Caco-2 (cell line): ENCODE results near the gene CAPZB. TPM values are rescaled to one million over a fixed set of nuclear protein-coding genes. Genes with fewer than 3 reads are reported as not detected.
A peak's percentile ranks its signal among the peaks of the same experiment; 100 is the strongest.

Experiments used
- BruUV-seq: library from RNA; stranded (reverse); fragments of 400-500 nt; replicated peaks from 2 replicates; lab custom pipeline; 2021; lab: Mats Ljungman, UMichigan
- CTCF ChIA-PET: fragments of 300-600 bp; sonication (Branson Sonifier 250); formaldehyde crosslinking; loops from one replicate; lab custom pipeline; 2022; ENCODE audit warnings: antibody characterized with exemption; lab: Charles Lee
- POLR2A ChIA-PET: fragments of 300-600 bp; sonication (Branson Sonifier 250); formaldehyde crosslinking; loops from one replicate; lab custom pipeline; 2022; ENCODE audit warnings: antibody characterized with exemption; lab: Charles Lee
- DNase-seq, 2 experiments: peaks; one replicate each; pipeline versions ENCODE4 v3.0.0 to v3.0.0-alpha.2; 2020 to 2022
- H3K27me3 ChIP-seq: replicated peaks from 2 replicates; pipeline ENCODE4 v1.6.0; 2011; ENCODE audit warnings: low read length; ENCODE audit not compliant: control insufficient read depth, insufficient read depth
- H3K36me3 ChIP-seq: 2 replicates; pipeline ENCODE4 v1.5.1; 2011; ENCODE audit warnings: low read length; ENCODE audit not compliant: control insufficient read depth, insufficient read depth
- H3K4me1 ChIP-seq: fragments of 250-450 bp; sonication (Bioruptor Pico); 2 replicates; pipeline ENCODE4 v1.5.1; 2020; ENCODE audit warnings: mild to moderate bottlenecking
- H3K4me3 ChIP-seq: 2 replicates; pipeline ENCODE4 v1.5.1; 2011; ENCODE audit warnings: low read depth, mild to moderate bottlenecking, control low read depth, low read length
- H3K9me3 ChIP-seq: fragments of 250-450 bp; sonication (Bioruptor Pico); 2 replicates; pipeline ENCODE4 v1.5.1; 2020; ENCODE audit warnings: mild to moderate bottlenecking, moderate library complexity
- H3K27ac Mint-ChIP-seq: one replicate; pipeline ENCODE4 v1.8.0; 2022; ENCODE audit warnings: mixed read lengths; ENCODE audit not compliant: unreplicated experiment
- H3K27me3 Mint-ChIP-seq: one replicate; pipeline ENCODE4 v1.8.0; 2022; ENCODE audit warnings: mixed read lengths; ENCODE audit not compliant: insufficient read depth, unreplicated experiment
- H3K36me3 Mint-ChIP-seq: one replicate; pipeline ENCODE4 v1.8.0; 2022; ENCODE audit warnings: mild to moderate bottlenecking, mixed read lengths; ENCODE audit not compliant: insufficient read depth, unreplicated experiment
- H3K4me1 Mint-ChIP-seq: one replicate; pipeline ENCODE4 v1.8.0; 2022; ENCODE audit warnings: low read depth, mixed read lengths; ENCODE audit not compliant: unreplicated experiment
- H3K4me3 Mint-ChIP-seq: one replicate; pipeline ENCODE4 v1.8.0; 2022; ENCODE audit warnings: mild to moderate bottlenecking, moderate library complexity, mixed read lengths; ENCODE audit not compliant: unreplicated experiment
- H3K9me3 Mint-ChIP-seq: one replicate; pipeline ENCODE4 v1.8.0; 2022; ENCODE audit warnings: mixed read lengths; ENCODE audit not compliant: unreplicated experiment
- CTCF ChIP-seq, 2 experiments: fragments of 200-600 bp in 1 of 2; IDR thresholded peaks; 1 replicate in 1 of 2; 2 replicates in 1 of 2; pipeline versions ENCODE4 v1.5.1 to v1.8.0; 2011 to 2022; ENCODE audit warnings: antibody characterized with exemption in 1 of 2, control low read depth in 1 of 2, inconsistent platforms in 1 of 2, low read depth in 1 of 2, low read length in 1 of 2, mild to moderate bottlenecking in 1 of 2, moderate library complexity in 1 of 2; ENCODE audit not compliant: insufficient read depth in 1 of 2, severe bottlenecking in 1 of 2, unreplicated experiment in 1 of 2
- intact Hi-C: fragments of 100-400 bp; cut with micrococcal nuclease; formaldehyde crosslinking; loops from one replicate; pipeline ENCODE4 v1.10.0; 2022; ENCODE audit not compliant: unreplicated experiment
- total RNA-seq: library from RNA; stranded (reverse); gene quantifications from 2 replicates; pipeline ENCODE4 v1.2.3, GENCODE V29; 2022

CAPZB gene
- total RNA-seq, 1 experiment from 2014 or later: 205 TPM

DNA sequence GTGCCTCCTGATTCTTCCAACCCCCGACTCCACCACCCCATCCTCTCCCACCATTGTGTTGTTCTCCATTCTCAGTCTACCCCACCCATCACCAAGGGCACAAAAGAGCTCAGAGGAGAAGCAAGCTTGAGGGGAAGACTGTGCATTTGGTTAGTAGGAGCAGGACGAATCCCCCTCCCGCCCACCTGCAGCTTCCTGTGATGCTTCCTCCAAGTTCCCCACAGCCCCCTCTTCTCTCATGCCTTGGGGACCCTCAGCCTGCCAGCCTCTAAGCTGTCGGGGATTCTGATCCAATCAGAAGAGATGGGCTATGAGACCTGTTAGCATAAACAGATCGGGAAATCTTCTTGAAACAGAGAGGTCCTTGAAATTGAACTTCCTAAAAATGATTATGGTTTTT, 22.2 kb upstream of the CAPZB start:
- TF ChIP-seq CTCF (IDR thresholded peaks at IDR 0.05; ENCODE audit: insufficient read depth in 1 of 2, low read depth in 1 of 2, low read length in 1 of 2, severe bottlenecking in 1 of 2, unreplicated experiment in 1 of 2): no peak
- peaks cover 15% of the 10 kb centered on the region for H3K4me1 ChIP-seq
- ChIA-PET CTCF (no interaction called here), POLR2A (no interaction called here)
- no peaks in the 10 kb centered on the region for H3K27me3 Mint-ChIP-seq
- H3K9me3 ChIP-seq: no peaks in the 10 kb centered on the region
- H3K4me1 Mint-ChIP-seq: no peaks in the 10 kb centered on the region
- H3K36me3 Mint-ChIP-seq: no peaks in the 10 kb centered on the region
- no peaks in the 10 kb centered on the region for H3K27me3 ChIP-seq
- DNase-seq: no peak
- intact Hi-C loops: no loop called here
- no peak overlapping the region for H3K4me3 Mint-ChIP-seq
- no peaks in the 10 kb centered on the region for H3K9me3 Mint-ChIP-seq
- no peaks in the 10 kb centered on the region for H3K36me3 ChIP-seq
- BruUV-seq: no TSS peak
- no peak overlapping the region for H3K27ac Mint-ChIP-seq
- H3K4me3 ChIP-seq: no peak overlapping the region

- H3K36me3 Mint-ChIP-seq: no peaks in the 10 kb centered on the region
- no TSS peak for BruUV-seq
- intact Hi-C loops: no loop called here
Observed at GRCh38 chr1:19505693-19506457, 20.5 kb upstream of the CAPZB start.

More at GRCh38 chr1:19505693-19506457, 20.5 kb upstream of the CAPZB start:
- no peak for DNase-seq
- H3K4me1 ChIP-seq: peaks cover 15% of the 10 kb centered on the region
- TF ChIP-seq CTCF (IDR thresholded peaks at IDR 0.05; ENCODE audit: insufficient read depth in 1 of 2, low read depth in 1 of 2, low read length in 1 of 2, severe bottlenecking in 1 of 2, unreplicated experiment in 1 of 2): no peak
- H3K36me3 ChIP-seq: no peaks in the 10 kb centered on the region
- H3K27me3 ChIP-seq: no peaks in the 10 kb centered on the region
- Mint-ChIP-seq H3K4me1 (no peaks in the 10 kb centered on the region), H3K27me3 (no peaks in the 10 kb centered on the region), H3K4me3 (no peak overlapping the region), H3K27ac (peak overlapping the region; percentile 59), H3K9me3 (no peaks in the 10 kb centered on the region)
- no peaks in the 10 kb centered on the region for H3K9me3 ChIP-seq
- no peak overlapping the region for H3K4me3 ChIP-seq
- ChIA-PET POLR2A (no interaction called here), CTCF (no interaction called here)
